ENCODE data around the gene TWF2. TPM values are rescaled to one million over a fixed set of nuclear protein-coding genes. Genes with fewer than 3 reads are reported as not detected.

TWF2 gene
- polyA plus RNA-seq, 2 of the 4 experiments (the other 2 are of a cell fraction) = 36.8 to 53.6 TPM

DNA sequence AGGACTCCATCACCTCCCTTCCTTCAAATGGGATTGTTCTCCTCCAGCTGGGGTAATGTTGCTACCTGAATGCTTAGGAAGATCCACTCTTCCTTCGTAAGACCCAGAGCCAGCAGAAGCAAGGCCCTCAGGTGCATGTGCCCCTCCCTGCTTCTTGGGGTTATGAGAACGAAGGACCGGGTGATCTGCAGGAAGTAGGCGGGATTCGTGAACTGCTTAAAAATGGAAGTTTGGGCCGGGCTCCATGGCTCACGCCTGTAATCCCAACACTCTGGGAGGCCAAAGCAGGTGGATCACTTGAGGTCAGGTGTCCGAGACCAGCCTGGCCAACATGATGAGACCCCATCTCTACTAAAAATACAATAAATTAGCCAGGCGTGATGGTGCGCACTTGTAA is 21.6 kb downstream of the TWF2 start:
- no peaks in the 10 kb centered on the region for H3K9me3 ChIP-seq
- H3K27ac ChIP-seq = no peak overlapping the region
- ChIA-PET CTCF (interaction anchor here (0.9 to 12.2 kb wide), 5 partner anchors 10 to 229 kb away, joined by 3 to 198 read pairs (median 50); partner anchors contain the start of gene TWF2), POLR2A (no interaction called here)
- peak overlapping the region; percentile 18; the same call in 1 of the 3 replicates for H3K4me2 ChIP-seq
- ATAC-seq = no peak
- TF ChIP-seq TFCP2L1 (CRISPR knock-in tag; IDR thresholded peaks at IDR 0.05) (no peak), FOSB (CRISPR knock-in tag; IDR thresholded peaks at IDR 0.05) (no peak), POLR2A (IDR thresholded peaks at IDR 0.05; ENCODE audit: low read length) (no peak), ZSCAN20 (CRISPR knock-in tag; IDR thresholded peaks at IDR 0.05) (no peak), FOXS1 (CRISPR knock-in tag; IDR thresholded peaks at IDR 0.05) (no peak), GATA3 (IDR thresholded peaks at IDR 0.05; ENCODE audit: borderline replicate concordance) (no peak), NPAS2 (CRISPR knock-in tag; IDR thresholded peaks at IDR 0.05; ENCODE audit: borderline replicate concordance) (no peak), ZFP36 (IDR thresholded peaks at IDR 0.05; ENCODE audit: borderline replicate concordance, partially characterized antibody) (no peak), KDM1A (IDR thresholded peaks at IDR 0.05; ENCODE audit: low read depth) (no peak), TP53 (CRISPR knock-in tag; IDR thresholded peaks at IDR 0.05) (no peak), CHD2 (IDR thresholded peaks at IDR 0.05; ENCODE audit: low read length, partially characterized antibody) (no peak)
- TF ChIP-seq, protein P1, sequence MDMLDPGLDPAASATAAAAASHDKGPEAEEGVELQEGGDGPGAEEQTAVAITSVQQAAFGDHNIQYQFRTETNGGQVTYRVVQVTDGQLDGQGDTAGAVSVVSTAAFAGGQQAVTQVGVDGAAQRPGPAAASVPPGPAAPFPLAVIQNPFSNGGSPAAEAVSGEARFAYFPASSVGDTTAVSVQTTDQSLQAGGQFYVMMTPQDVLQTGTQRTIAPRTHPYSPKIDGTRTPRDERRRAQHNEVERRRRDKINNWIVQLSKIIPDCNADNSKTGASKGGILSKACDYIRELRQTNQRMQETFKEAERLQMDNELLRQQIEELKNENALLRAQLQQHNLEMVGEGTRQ (IDR thresholded peaks at IDR 0.05) = no peak
- TF ChIP-seq, protein P2, sequence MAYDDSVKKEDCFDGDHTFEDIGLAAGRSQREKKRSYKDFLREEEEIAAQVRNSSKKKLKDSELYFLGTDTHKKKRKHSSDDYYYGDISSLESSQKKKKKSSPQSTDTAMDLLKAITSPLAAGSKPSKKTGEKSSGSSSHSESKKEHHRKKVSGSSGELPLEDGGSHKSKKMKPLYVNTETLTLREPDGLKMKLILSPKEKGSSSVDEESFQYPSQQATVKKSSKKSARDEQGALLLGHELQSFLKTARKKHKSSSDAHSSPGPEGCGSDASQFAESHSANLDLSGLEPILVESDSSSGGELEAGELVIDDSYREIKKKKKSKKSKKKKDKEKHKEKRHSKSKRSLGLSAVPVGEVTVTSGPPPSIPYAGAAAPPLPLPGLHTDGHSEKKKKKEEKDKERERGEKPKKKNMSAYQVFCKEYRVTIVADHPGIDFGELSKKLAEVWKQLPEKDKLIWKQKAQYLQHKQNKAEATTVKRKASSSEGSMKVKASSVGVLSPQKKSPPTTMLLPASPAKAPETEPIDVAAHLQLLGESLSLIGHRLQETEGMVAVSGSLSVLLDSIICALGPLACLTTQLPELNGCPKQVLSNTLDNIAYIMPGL (CRISPR knock-in tag; IDR thresholded peaks at IDR 0.05; ENCODE audit: borderline replicate concordance) = no peak
- TF ChIP-seq, protein P3, sequence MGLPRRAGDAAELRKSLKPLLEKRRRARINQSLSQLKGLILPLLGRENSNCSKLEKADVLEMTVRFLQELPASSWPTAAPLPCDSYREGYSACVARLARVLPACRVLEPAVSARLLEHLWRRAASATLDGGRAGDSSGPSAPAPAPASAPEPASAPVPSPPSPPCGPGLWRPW (IDR thresholded peaks at IDR 0.05) = no peak
- TF ChIP-seq, protein P4, sequence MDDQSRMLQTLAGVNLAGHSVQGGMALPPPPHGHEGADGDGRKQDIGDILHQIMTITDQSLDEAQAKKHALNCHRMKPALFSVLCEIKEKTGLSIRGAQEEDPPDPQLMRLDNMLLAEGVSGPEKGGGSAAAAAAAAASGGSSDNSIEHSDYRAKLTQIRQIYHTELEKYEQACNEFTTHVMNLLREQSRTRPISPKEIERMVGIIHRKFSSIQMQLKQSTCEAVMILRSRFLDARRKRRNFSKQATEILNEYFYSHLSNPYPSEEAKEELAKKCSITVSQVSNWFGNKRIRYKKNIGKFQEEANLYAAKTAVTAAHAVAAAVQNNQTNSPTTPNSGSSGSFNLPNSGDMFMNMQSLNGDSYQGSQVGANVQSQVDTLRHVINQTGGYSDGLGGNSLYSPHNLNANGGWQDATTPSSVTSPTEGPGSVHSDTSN (IDR thresholded peaks at IDR 0.05) = no peak
- TF ChIP-seq, protein P5, sequence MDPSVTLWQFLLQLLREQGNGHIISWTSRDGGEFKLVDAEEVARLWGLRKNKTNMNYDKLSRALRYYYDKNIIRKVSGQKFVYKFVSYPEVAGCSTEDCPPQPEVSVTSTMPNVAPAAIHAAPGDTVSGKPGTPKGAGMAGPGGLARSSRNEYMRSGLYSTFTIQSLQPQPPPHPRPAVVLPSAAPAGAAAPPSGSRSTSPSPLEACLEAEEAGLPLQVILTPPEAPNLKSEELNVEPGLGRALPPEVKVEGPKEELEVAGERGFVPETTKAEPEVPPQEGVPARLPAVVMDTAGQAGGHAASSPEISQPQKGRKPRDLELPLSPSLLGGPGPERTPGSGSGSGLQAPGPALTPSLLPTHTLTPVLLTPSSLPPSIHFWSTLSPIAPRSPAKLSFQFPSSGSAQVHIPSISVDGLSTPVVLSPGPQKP (IDR thresholded peaks at IDR 0.05; ENCODE audit: low read depth, low read length) = no peak
- H3K4me3 ChIP-seq = no peak overlapping the region
- 92% methylated on average over 10 of the region's 10 CpGs for WGBS (ENCODE audit: missing lambda C conversion rate)
- FAIRE-seq = no peak
- DNase-seq (ENCODE audit: low read depth in 1 of 2, low spot score in 1 of 2) = no peak
- peaks cover 8% of the 10 kb centered on the region; the same call in 2 of the 3 replicates for H3K4me1 ChIP-seq

DNA sequence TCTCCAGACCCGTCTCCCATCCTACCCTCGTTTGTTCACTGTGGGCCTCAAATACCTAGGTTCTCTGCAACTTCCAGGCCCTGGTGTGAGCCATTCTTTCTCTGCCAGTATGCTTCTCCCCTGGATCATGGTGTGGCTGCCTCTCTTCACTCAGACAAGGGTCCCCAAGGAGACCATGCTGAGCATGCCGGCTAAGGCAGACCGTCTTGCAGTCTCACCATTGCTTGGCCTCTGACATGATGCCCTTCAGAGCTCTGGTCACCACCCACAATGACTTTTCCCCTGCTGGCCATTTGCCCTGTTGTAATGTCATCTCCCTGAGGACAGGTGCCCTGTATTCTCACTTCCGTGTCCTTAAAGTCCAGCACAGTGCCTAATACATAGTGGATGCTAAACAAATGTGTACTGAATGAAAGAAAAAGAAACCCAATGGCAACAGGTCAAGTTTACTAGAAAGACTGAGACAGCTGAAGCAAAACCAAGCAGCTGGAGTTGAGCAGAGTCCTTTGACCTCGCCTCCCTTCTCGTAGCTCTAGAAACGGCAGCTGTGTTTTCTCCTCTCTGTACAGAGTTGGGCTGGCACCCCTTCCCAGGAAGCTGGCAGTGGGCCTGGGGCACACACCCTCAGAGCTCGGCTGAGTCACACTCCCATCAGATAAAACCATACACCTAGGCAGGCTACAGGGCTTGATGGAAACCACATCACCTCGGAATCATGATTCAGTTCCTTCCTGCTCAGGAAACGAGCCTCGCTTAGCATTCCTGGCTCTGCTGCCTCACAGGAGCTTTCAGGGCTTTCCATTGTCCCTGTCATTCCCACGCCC is 22.2 kb downstream of the TWF2 start:
- peaks cover 8% of the 10 kb centered on the region; the same call in 2 of the 3 replicates for H3K4me1 ChIP-seq
- H3K4me2 ChIP-seq = peak overlapping the region; percentile 18; the same call in 1 of the 3 replicates
- ChIA-PET POLR2A (interaction anchor here (0.9 kb wide), 1 partner anchor 10 kb away, joined by 3 read pairs; no protein-coding TSS in a partner anchor), CTCF (interaction anchor here (0.7 to 12.2 kb wide), 6 partner anchors 10 to 230 kb away, joined by 3 to 198 read pairs (median 4); partner anchors contain the start of gene TWF2)
- H3K9me3 ChIP-seq = no peaks in the 10 kb centered on the region
- peak in 1 of 2 experiments; percentile 14 for DNase-seq (ENCODE audit: low read depth in 1 of 2, low spot score in 1 of 2)
- TF ChIP-seq CBX8 (IDR thresholded peaks at IDR 0.05) (no peak), NPAS2 (CRISPR knock-in tag; IDR thresholded peaks at IDR 0.05; ENCODE audit: borderline replicate concordance) (no peak), EHF (CRISPR knock-in tag; IDR thresholded peaks at IDR 0.05) (no peak), CHD4 (IDR thresholded peaks at IDR 0.05; ENCODE audit: borderline replicate concordance) (no peak), RFX5 (IDR thresholded peaks at IDR 0.05) (no peak), HEYL (CRISPR knock-in tag; IDR thresholded peaks at IDR 0.05) (no peak)
- TF ChIP-seq, protein P4 (IDR thresholded peaks at IDR 0.05) = no peak
- TF ChIP-seq, protein P1 (IDR thresholded peaks at IDR 0.05) = no peak
- TF ChIP-seq, protein P5 (IDR thresholded peaks at IDR 0.05; ENCODE audit: low read depth, low read length) = no peak
- peak in 1 of 2 experiments; percentile 16; a peak in 2 of 6 replicates for ATAC-seq
- 48% methylated on average over 10 of the region's 13 CpGs for WGBS (ENCODE audit: missing lambda C conversion rate)
- FAIRE-seq = no peak
- no peak overlapping the region for H3K4me3 ChIP-seq
- H3K27ac ChIP-seq = no peak overlapping the region

Data from A549 (cell line).